Kidney epithelial cell (primary cell): ENCODE data around the gene GPRIN2. TPM values are rescaled to one million over a fixed set of nuclear protein-coding genes. Genes with fewer than 3 reads are reported as not detected.
A peak's percentile ranks its signal among the peaks of the same experiment; 100 is the strongest.
"Not testable (repeated sequence)": the region's sequence is repeated elsewhere in the genome, so short reads cannot be mapped to it uniquely, and the experiment has no call there.

Experiments
- DNase-seq: peaks from one replicate; pipeline ENCODE4 v3.0.0-alpha.2; 2010; ENCODE audit warnings: low read depth
- H3K27me3 ChIP-seq: 2 replicates; pipeline ENCODE4 v1.6.0; 2011; ENCODE audit warnings: low read length; ENCODE audit not compliant: control insufficient read depth, insufficient read depth
- H3K36me3 ChIP-seq: 2 replicates; pipeline ENCODE4 v1.5.1; 2011; ENCODE audit warnings: low read length; ENCODE audit not compliant: control insufficient read depth, insufficient read depth
- H3K4me3 ChIP-seq: 2 replicates; pipeline ENCODE4 v1.5.1; 2011; ENCODE audit warnings: low read depth, mild to moderate bottlenecking, control low read depth, low read length
- CTCF ChIP-seq: IDR thresholded peaks from 2 replicates; pipeline ENCODE4 v1.5.1; 2011; ENCODE audit warnings: mild to moderate bottlenecking, moderate library complexity, low read length, control low read depth, inconsistent platforms; ENCODE audit not compliant: insufficient read depth, poor library complexity, severe bottlenecking
- total RNA-seq: library from RNA; depleted of rRNA; stranded (reverse); fragments of >200 nt; gene quantifications from 2 replicates; pipeline ENCODE4 v1.2.3, GENCODE V29; 2015

The GPRIN2 gene
- total RNA-seq, 1 donor from 2014 or later, result 9.2 TPM

GRCh38 chr10:46579378-46579777, 22.9 kb upstream of the GPRIN2 start:
- H3K36me3 ChIP-seq, H3K27me3 ChIP-seq, H3K4me3 ChIP-seq, DNase-seq: not testable (repeated sequence)

- H3K27me3 ChIP-seq, DNase-seq, H3K36me3 ChIP-seq, H3K4me3 ChIP-seq: not testable (repeated sequence)
Observed at GRCh38 chr10:46578474-46579178, 22.2 kb upstream of the GPRIN2 start, which contains the start of gene SYT15. SYT15 (plus strand) TSS chr10:46579128; CDS start chr10:46579169, 41 bp downstream.

GRCh38 chr10:46577624-46578473, 21.4 kb upstream of the GPRIN2 start:
- H3K4me3 ChIP-seq, DNase-seq, H3K36me3 ChIP-seq, H3K27me3 ChIP-seq: not testable (repeated sequence)

GRCh38 chr10:46573884-46574283, 17.4 kb upstream of the GPRIN2 start:
- not testable (repeated sequence) for DNase-seq, H3K36me3 ChIP-seq, H3K27me3 ChIP-seq, H3K4me3 ChIP-seq

- H3K4me3 ChIP-seq, H3K36me3 ChIP-seq, DNase-seq, H3K27me3 ChIP-seq: not testable (repeated sequence)
Observed at GRCh38 chr10:46573314-46573713, 16.9 kb upstream of the GPRIN2 start.

- not testable (repeated sequence) for H3K27me3 ChIP-seq, H3K4me3 ChIP-seq, DNase-seq, H3K36me3 ChIP-seq
Observed at GRCh38 chr10:46572765-46573164, 16.3 kb upstream of the GPRIN2 start.

GRCh38 chr10:46570655-46571054, 14.2 kb upstream of the GPRIN2 start:
- not testable (repeated sequence) for H3K4me3 ChIP-seq, DNase-seq, H3K27me3 ChIP-seq, H3K36me3 ChIP-seq

GRCh38 chr10:46567151-46567550, 10.7 kb upstream of the GPRIN2 start:
- not testable (repeated sequence) for H3K27me3 ChIP-seq, DNase-seq, H3K4me3 ChIP-seq, H3K36me3 ChIP-seq

GRCh38 chr10:46565591-46566332, 9.3 kb upstream of the GPRIN2 start:
- not testable (repeated sequence) for H3K4me3 ChIP-seq, H3K27me3 ChIP-seq, H3K36me3 ChIP-seq, DNase-seq
- peak; percentile 63 for TF ChIP-seq CTCF
